ENCODE measurements around the gene UROS. TPM values are rescaled to one million over a fixed set of nuclear protein-coding genes. Genes with fewer than 3 reads are reported as not detected.
A peak's percentile ranks its signal among the peaks of the same experiment; 100 is the strongest.

The UROS gene
- total and polyA plus RNA-seq, 2 donors (not counting 3 experiments of a cell fraction or from before 2014, with no cell fraction given): 38.4 to 42.0 TPM

GRCh38 chr10:125868372-125868975 lies 45.4 kb upstream of the UROS start:
- intact Hi-C loops (cut with micrococcal nuclease): loop anchor here (1.0 to 5.0 kb wide), 6 partner anchors 66 to 881 kb away; no protein-coding TSS in a partner anchor
- H2AFZ ChIP-seq (ENCODE audit: low read depth, low read length): no peak overlapping the region
- H3K4me3 ChIP-seq (replicated peaks in 1 of 3; ENCODE audit: insufficient read depth in 1 of 3, low read depth in 1 of 3, low read length in 3 of 3): no peak overlapping the region
- no TSS peak for BruUV-seq (replicated peaks)
- DNase-seq (ENCODE audit: low read depth, low spot score) (peak; percentile 73), FAIRE-seq (peak; percentile 86)
- no peaks in the 10 kb centered on the region for H3K79me2 ChIP-seq (ENCODE audit: control insufficient read depth, insufficient read depth, low read length)
- POLR2A ChIA-PET: no interaction called here
- H3K9ac ChIP-seq (replicated peaks; ENCODE audit: extremely low read depth, insufficient read depth, low read length): no peak overlapping the region
- H3K4me2 ChIP-seq (ENCODE audit: insufficient read depth, low read length): no peak overlapping the region
- dilution Hi-C loops (cut with MboI; ENCODE audit: extremely low pct_ligation_motif_present, low sequenced_read_pairs): no loop called here
- H3K27me3 ChIP-seq (ENCODE audit: control insufficient read depth in 2 of 2, insufficient read depth in 2 of 2, low read length in 2 of 2): no peaks in the 10 kb centered on the region
- TF ChIP-seq FOS (IDR thresholded peaks at IDR 0.05; ENCODE audit: borderline replicate concordance, insufficient read depth, low read length) (no peak), POLR2AphosphoS5 (IDR thresholded peaks at IDR 0.05; ENCODE audit: insufficient read depth, low read depth, low read length) (no peak), CTCF (IDR thresholded peaks at IDR 0.05; ENCODE audit: extremely low read depth in 1 of 2, insufficient read depth in 1 of 2, low read depth in 1 of 2, low read length in 2 of 2) (peak; percentile 57 to 61), MYC (IDR thresholded peaks at IDR 0.05; ENCODE audit: low read depth, low read length) (no peak)
- no peak overlapping the region for H3K27ac ChIP-seq (ENCODE audit: insufficient read depth, low read depth, low read length)
- H3K36me3 ChIP-seq (ENCODE audit: control insufficient read depth in 2 of 2, extremely low read depth in 1 of 2, insufficient read depth in 2 of 2, low read length in 2 of 2): peaks cover 4 to 8% of the 10 kb centered on the region in 2 experiments
- no peaks in the 10 kb centered on the region for H3K9me1 ChIP-seq (replicated peaks; ENCODE audit: control insufficient read depth, extremely low read depth, insufficient read depth, low read length)
- H3K9me3 ChIP-seq (replicated peaks; ENCODE audit: control insufficient read depth, insufficient read depth, low read length): no peaks in the 10 kb centered on the region
- H4K20me1 ChIP-seq (replicated peaks; ENCODE audit: control insufficient read depth, extremely low read depth, insufficient read depth, low read length): no peaks in the 10 kb centered on the region
- no peaks in the 10 kb centered on the region for H3K4me1 ChIP-seq (ENCODE audit: control insufficient read depth, extremely low read depth, insufficient read depth, low read length)
- CTCF ChIA-PET: interaction anchor here (0.8 to 3.3 kb wide), 11 partner anchors 11 to 1986 kb away, joined by 3 to 24 read pairs (median 4); no protein-coding TSS in a partner anchor

All from endothelial cell of umbilical vein (primary cell).